NCI-H460 (cell line): ENCODE results near the gene ZNG1A. TPM values are rescaled to one million over a fixed set of nuclear protein-coding genes. Genes with fewer than 3 reads are reported as not detected.
"Not testable (repeated sequence)": the region's sequence is repeated elsewhere in the genome, so short reads cannot be mapped to it uniquely, and the experiment has no call there.

Experiments
- DNase-seq: peaks from one replicate; pipeline ENCODE4 v3.0.0-alpha.2; 2016; ENCODE audit warnings: low read depth; ENCODE audit errors: extremely low read depth
- total RNA-seq: library from RNA; depleted of rRNA; stranded (reverse); fragments of >200 nt; shearing (Covaris generic); gene quantifications from 2 replicates; pipeline ENCODE4 v1.2.3, GENCODE V29; 2014; rRNA removed

Gene ZNG1A
- total RNA-seq, 1 experiment from 2014 or later = 43.9 TPM

DNA sequence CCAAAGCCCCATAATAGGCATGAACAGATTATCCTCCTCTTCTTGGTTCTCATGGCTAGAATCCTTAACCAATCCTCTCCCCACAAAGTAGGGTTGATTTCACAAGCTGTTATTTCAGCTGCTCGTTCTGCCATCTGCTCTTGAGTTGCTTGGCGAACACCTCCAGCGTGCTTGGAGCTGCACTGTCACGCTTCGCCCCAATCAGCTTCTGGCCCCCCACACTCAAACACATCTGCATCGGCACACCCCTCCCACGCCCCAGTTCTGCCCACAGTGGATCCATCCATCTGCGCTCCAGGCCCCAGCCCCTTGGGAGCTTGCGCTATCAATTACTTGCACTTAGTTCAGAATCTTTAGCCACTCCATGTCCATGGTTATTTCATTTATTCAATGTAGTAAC lies 78.4 kb downstream of the ZNG1A start:
- DNase-seq = not testable (repeated sequence)

DNA sequence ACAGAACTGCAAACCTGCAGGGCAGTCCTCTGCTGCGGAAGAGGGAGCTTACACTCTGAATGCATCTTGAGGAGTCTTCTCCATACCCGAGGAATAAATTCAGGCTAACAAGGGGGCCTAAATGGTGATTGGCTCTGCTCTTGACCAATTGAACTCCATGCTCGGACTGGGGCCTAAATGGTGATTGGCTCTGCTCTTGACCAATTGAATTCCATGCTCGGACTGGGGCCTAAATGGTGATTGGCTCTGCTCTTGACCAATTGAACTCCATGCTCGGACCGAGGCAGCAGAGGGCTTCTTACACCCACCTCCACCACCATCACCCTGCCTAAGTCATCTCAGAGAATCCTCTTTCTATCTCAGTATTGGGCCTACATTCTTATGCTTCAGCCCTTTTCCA lies 79.0 kb downstream of the ZNG1A start:
- not testable (repeated sequence) for DNase-seq

DNA sequence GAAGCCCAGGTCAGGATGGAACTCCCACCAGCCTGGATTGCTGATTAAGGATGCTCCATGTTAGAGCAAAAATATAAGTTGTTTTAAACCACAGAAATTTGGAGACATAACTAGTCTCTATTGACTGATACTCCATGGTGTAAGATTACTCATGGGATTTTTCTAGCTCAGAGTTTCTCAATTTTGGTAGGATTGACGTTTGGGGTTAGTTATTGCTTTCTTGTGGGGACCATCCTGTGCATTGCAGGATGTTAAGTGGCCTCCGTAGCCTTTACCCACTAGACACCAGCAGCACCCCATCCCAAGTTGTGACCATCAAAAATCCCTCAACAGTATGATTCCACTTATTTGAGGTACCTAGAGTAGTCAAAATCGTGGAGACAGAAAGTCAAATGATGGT lies 80.1 kb downstream of the ZNG1A start:
- DNase-seq = not testable (repeated sequence)

- not testable (repeated sequence) for DNase-seq
Measured at GRCh38 chr9:94992-95391, 83.9 kb downstream of the ZNG1A start.

DNA sequence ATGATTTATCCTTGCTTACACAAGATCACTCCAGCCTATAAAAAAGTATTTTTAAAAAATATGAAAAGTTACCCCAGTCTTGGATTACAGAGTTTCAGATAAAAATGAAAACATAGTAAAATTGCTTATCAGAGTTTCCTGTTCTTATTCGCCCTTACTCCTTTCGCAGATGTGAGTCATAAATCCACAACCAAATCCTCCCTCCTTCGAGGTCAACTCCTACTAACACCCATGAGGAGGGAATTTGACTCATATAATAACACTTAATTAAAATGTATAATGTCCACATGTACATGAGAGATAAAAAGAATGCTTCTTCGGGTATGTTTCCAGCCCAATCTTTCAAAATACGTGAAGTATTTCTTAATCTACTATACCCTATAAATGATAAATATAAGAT lies 84.5 kb downstream of the ZNG1A start:
- not testable (repeated sequence) for DNase-seq

DNA sequence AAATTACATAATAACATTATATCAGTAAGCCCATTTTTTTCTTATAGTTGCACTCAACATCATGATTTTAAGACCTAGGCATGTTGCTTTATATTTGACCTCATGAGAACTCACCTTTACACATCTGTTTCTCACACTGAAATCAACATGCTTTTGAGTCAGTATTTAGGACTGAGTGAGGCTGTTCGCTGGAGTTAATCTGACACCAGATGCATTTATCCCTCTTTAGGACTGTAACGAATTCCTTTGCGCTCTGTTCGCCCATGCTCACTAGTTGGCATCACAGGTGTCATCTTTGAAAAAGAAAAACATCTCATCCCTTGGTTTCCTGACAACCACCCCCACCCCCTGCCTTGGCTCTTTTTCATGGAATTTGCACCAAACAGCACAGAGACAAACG lies 84.9 kb downstream of the ZNG1A start:
- not testable (repeated sequence) for DNase-seq

GRCh38 chr9:90851-91250 lies 88.0 kb downstream of the ZNG1A start:
- not testable (repeated sequence) for DNase-seq

- DNase-seq = not testable (repeated sequence)
Measured at GRCh38 chr9:88396-89037, 90.3 kb downstream of the ZNG1A start.

GRCh38 chr9:87860-88259 lies 91.0 kb downstream of the ZNG1A start:
- not testable (repeated sequence) for DNase-seq

DNA sequence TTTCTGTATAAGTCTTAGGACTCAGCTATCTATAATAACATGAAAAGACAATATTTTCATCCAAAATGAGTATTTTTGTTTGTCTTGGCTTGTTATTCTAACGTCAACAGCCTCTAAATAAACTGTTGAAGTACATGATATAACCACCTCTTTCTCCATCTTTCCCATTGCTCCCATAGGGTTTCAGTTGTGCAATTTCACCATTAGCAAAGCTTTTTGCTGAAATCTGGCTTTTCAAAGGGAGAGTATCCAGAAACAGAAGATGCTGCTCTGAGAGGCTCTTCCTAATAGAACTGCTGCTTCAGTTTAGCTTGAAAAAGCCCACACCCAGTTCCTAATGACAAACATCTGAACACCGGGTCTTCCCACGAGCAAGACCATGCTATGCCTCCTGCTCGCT lies 91.8 kb downstream of the ZNG1A start:
- DNase-seq = not testable (repeated sequence)

DNA sequence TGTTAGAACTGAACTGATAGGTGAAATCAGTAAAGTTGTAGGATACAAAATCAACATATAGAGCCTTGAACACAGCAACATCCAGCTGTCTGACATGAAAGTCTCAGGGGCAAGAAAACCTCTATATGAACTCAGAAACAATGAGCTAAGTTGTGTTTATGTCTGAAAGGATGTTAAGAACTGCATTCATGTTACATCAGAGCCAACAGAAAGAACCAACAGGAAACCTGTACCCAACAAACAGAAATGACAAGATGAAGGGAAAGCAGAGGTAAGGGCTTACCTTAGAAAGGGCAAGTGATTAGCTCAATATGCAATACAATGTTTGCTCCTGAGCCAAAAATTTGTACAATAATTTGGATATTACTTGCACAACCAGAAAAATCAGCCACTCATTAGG lies 92.2 kb downstream of the ZNG1A start:
- DNase-seq = not testable (repeated sequence)

DNA sequence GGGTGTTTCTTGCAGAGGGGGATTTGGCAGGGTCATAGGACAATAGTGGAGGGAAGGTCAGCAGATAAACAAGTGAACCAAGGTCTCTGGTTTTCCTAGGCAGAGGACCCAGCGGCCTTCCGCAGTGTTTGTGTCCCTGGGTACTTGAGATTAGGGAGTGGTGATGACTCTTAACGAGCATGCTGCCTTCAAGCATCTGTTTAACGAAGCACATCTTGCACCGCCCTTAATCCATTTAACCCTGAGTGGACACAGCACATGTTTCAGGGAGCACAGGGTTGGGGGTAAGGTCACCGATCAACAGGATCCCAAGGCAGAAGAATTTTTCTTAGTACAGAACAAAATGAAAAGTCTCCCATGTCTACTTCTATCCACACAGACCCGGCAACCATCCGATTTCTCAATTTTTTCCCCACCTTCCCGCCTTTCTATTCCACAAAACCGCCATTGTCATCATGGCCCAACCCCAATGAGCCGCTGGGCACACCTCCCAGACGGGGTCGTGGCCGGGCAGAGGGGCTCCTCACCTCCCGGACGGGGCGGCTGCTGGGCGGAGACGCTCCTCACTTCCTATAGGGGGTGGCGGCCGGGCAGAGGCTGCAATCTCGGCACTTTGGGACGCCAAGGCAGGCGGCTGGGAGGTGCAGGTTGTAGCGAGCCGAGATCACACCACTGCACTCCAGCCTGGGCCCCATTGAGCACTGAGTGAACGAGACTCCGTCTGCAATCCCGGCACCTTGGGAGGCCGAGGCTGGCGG lies 95.7 kb downstream of the ZNG1A start:
- DNase-seq = not testable (repeated sequence)

GRCh38 chr9:78333-78732 lies 100.5 kb downstream of the ZNG1A start:
- DNase-seq = not testable (repeated sequence)

GRCh38 chr9:76389-76788 lies 102.5 kb downstream of the ZNG1A start:
- DNase-seq = not testable (repeated sequence)

DNA sequence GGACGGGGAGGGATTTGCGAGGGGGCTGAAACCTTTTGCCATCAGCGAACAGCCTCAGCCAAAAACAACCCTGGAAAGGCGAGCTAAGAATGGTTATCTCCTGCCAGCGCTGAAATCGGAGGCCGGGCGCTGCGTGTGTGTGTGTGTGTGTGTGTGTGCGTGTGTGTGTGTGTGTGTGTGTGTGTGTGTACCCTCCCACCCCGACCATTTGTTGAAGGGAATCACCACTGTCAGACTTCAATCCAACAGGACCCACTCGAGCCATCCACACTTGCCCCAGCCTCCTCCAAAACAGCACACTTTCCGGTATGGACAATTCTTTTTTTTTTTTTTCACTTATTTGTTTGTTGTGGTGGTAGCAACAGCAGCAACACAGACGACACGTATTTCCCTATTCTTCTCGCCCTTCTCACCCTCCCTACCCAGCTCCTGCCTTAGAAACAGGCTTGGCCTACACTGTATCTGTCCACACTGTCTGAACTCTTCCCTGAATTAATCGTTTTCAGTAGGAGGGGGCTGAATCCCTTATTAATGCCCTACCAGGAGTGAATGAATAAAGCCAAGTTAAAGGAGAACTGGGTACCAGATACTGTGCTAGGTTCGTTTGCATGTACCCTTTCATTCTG lies 104.8 kb downstream of the ZNG1A start:
- DNase-seq = not testable (repeated sequence)

DNA sequence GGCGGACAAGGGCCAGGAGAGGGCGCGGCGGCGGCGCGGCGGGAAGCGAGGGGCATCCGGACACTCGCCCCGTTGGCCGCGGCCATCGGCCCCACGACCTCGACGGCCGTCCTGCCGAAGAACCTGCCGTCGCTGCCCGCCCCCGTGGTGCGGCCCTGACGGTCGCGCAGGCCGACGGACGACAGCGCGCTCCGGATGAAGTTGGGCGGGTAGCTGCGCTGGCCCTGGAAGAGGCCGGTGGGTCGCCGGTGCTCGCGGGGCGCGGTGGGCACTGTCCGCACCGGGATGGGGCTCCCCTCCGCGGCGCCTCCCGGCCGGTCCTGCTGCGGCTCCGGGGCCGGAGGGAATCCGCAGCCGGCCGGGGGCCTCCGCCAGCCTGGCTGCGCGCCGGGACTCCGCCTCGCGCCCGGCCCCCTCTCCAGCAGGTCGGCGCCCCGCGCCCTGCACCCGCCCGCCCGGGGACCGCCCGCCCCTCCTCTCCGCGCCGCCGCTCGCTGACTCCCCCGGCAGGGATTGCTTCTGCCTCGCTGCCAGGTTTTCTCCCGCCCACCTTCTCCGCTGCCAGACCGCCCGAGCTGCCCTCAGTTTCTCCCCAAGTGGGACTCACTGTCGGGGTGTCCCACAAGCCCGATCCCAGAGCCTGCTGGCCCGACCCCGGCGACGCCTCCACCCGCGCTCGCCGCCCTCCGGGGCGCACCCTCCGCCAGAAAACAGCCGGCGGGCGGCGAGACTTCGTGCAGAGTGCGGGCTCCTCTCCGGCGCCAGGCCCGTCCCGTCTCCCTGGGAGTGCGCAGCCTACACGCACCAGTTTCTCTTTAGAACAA lies 105.6 kb downstream of the ZNG1A start:
- DNase-seq = not testable (repeated sequence)

Other genes with a start within 250 kb of the ZNG1A start
- gene WASHC1, start 149.6 kb downstream of the ZNG1A start, total RNA-seq = 9.7 and 11.4 TPM in 2 replicates
- gene FOXD4, start 60.6 kb downstream of the ZNG1A start, total RNA-seq = 0.14 and 0.30 TPM in 2 replicates
- 0.12 and 0.69 TPM in 2 replicates for gene DOCK8, start 35.8 kb upstream of the ZNG1A start, total RNA-seq